ENCODE measurements around the gene ISOC1. TPM values are rescaled to one million over a fixed set of nuclear protein-coding genes. Genes with fewer than 3 reads are reported as not detected.

ISOC1 gene
- total RNA-seq, 1 experiment from 2014 or later: 25.7 TPM

DNA sequence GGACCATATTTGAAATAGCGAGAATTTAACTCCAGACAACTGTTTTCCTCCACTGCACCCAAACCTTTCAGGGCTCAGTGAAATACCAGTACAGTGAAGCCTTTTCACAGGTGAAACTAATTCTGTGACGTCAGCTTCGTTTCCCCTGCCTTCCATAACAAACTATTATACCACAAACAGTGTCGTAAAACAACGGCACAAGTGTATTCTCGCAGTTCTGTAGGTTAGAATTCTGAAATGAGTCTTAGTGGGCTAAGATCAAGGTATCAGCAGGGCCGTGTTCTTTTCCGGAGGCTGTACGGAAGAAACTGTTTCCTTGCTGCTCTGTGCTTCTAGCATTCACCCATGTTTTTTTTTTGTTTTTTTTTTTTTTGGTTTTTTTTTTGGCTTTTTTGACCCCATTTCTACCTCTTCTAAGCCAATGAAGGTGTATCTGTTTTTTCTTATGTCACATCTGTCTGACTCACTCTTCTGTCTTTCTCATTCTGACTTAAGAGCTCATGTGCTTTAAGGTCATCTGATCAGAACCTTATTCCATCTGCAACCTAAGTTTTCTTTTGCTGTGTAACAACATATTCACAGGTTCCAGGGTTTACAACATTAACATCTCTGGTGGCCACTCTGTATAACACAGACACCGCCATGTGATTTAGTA lies 20.1 kb downstream of the ISOC1 start:
- intact Hi-C loops (cut with micrococcal nuclease; ENCODE audit: unreplicated experiment) (no loop called here), in situ Hi-C loops (cut with HindIII; ENCODE audit: low pct_unique_long_range_greater_than_20kb, low sequenced_read_pairs) (no loop called here)
- Histone ChIP-seq H3K27ac (ENCODE audit: low read length) (no peak overlapping the region), H3K9me3 (ENCODE audit: control insufficient read depth, insufficient read depth, low read depth, low read length) (no peaks in the 10 kb centered on the region), H3K4me3 (ENCODE audit: low read depth in 2 of 2, low read length in 2 of 2) (no peak overlapping the region), H3K4me1 (ENCODE audit: control insufficient read depth, insufficient read depth, low read length) (no peaks in the 10 kb centered on the region), H3K36me3 (ENCODE audit: control insufficient read depth, insufficient read depth, low read length) (no peaks in the 10 kb centered on the region), H3K27me3 (ENCODE audit: control insufficient read depth, insufficient read depth, low read length) (no peaks in the 10 kb centered on the region)
- POLR2A ChIA-PET: no interaction called here
- ATAC-seq (no peak), DNase-seq (ENCODE audit: low read depth, low spot score) (no peak)
- CTCF ChIA-PET: no interaction called here
- no peak for TF ChIP-seq SIN3A (IDR thresholded peaks at IDR 0.05; ENCODE audit: borderline replicate concordance, insufficient read depth, low read depth, low read length)
- TF ChIP-seq POLR2AphosphoS5 (IDR thresholded peaks at IDR 0.05; ENCODE audit: low read depth, low read length): no peak
- TF ChIP-seq, protein P1, sequence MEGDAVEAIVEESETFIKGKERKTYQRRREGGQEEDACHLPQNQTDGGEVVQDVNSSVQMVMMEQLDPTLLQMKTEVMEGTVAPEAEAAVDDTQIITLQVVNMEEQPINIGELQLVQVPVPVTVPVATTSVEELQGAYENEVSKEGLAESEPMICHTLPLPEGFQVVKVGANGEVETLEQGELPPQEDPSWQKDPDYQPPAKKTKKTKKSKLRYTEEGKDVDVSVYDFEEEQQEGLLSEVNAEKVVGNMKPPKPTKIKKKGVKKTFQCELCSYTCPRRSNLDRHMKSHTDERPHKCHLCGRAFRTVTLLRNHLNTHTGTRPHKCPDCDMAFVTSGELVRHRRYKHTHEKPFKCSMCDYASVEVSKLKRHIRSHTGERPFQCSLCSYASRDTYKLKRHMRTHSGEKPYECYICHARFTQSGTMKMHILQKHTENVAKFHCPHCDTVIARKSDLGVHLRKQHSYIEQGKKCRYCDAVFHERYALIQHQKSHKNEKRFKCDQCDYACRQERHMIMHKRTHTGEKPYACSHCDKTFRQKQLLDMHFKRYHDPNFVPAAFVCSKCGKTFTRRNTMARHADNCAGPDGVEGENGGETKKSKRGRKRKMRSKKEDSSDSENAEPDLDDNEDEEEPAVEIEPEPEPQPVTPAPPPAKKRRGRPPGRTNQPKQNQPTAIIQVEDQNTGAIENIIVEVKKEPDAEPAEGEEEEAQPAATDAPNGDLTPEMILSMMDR (IDR thresholded peaks at IDR 0.05): no peak
- TF ChIP-seq, protein P2, sequence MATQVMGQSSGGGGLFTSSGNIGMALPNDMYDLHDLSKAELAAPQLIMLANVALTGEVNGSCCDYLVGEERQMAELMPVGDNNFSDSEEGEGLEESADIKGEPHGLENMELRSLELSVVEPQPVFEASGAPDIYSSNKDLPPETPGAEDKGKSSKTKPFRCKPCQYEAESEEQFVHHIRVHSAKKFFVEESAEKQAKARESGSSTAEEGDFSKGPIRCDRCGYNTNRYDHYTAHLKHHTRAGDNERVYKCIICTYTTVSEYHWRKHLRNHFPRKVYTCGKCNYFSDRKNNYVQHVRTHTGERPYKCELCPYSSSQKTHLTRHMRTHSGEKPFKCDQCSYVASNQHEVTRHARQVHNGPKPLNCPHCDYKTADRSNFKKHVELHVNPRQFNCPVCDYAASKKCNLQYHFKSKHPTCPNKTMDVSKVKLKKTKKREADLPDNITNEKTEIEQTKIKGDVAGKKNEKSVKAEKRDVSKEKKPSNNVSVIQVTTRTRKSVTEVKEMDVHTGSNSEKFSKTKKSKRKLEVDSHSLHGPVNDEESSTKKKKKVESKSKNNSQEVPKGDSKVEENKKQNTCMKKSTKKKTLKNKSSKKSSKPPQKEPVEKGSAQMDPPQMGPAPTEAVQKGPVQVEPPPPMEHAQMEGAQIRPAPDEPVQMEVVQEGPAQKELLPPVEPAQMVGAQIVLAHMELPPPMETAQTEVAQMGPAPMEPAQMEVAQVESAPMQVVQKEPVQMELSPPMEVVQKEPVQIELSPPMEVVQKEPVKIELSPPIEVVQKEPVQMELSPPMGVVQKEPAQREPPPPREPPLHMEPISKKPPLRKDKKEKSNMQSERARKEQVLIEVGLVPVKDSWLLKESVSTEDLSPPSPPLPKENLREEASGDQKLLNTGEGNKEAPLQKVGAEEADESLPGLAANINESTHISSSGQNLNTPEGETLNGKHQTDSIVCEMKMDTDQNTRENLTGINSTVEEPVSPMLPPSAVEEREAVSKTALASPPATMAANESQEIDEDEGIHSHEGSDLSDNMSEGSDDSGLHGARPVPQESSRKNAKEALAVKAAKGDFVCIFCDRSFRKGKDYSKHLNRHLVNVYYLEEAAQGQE (IDR thresholded peaks at IDR 0.05; ENCODE audit: insufficient read depth in 1 of 2, low read depth in 2 of 2, low read length in 1 of 2): no peak
- TF ChIP-seq TCF7L2 (IDR thresholded peaks at IDR 0.05; ENCODE audit: low read depth, low read length): no peak
- BruUV-seq (replicated peaks): no TSS peak

DNA sequence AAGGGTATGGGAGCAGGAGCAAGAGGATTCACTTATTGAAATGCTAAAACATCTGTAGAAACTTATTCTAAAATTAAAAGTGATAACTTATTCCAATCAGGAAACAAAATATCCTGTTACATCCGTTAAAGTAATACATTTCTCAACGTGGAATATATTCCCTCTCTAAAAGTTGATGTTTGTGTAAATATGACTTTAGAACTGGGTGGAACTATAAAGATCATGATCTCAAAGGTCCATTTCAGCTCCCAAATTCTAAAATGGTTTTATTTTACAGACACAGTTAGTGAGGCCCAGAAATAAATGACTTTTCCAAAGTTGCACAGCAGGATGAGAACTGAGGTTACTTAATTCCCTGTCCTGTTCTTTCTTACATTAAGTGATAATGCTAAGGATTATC lies 21.1 kb downstream of the ISOC1 start:
- BruUV-seq (replicated peaks): no TSS peak
- ChIA-PET CTCF (no interaction called here), POLR2A (no interaction called here)
- no peak for DNase-seq (ENCODE audit: low read depth, low spot score)
- ATAC-seq: no peak
- Histone ChIP-seq H3K9me3 (ENCODE audit: control insufficient read depth, insufficient read depth, low read depth, low read length) (no peaks in the 10 kb centered on the region), H3K4me1 (ENCODE audit: control insufficient read depth, insufficient read depth, low read length) (no peaks in the 10 kb centered on the region), H3K36me3 (ENCODE audit: control insufficient read depth, insufficient read depth, low read length) (no peaks in the 10 kb centered on the region), H3K27ac (ENCODE audit: low read length) (no peak overlapping the region), H3K4me3 (ENCODE audit: low read depth in 2 of 2, low read length in 2 of 2) (no peak overlapping the region), H3K27me3 (ENCODE audit: control insufficient read depth, insufficient read depth, low read length) (no peaks in the 10 kb centered on the region)
- TF ChIP-seq, protein P2 (IDR thresholded peaks at IDR 0.05; ENCODE audit: insufficient read depth in 1 of 2, low read depth in 2 of 2, low read length in 1 of 2): no peak
- in situ Hi-C loops (cut with HindIII; ENCODE audit: low pct_unique_long_range_greater_than_20kb, low sequenced_read_pairs): no loop called here
- intact Hi-C loops (cut with micrococcal nuclease; ENCODE audit: unreplicated experiment): no loop called here
